Activated CD8-positive, alpha-beta T cell treated with anti-CD3 and anti-CD28 coated beads for 36 hours (primary cell): ENCODE results near the gene KNSTRN. TPM values are rescaled to one million over a fixed set of nuclear protein-coding genes. Genes with fewer than 3 reads are reported as not detected.

Source experiments
- ATAC-seq: fragments of 200-7000 bp; cut with Tn5 transposase; one replicate; pipeline ENCODE4 v1.10.0; 2021; ENCODE audit warnings: mild to moderate bottlenecking, moderate library complexity
- CTCF ChIA-PET: fragments of 350-600 bp; sonication (Branson Sonifier 250); formaldehyde crosslinking; loops from one replicate; lab custom pipeline; 2021; ENCODE audit warnings: antibody characterized with exemption; lab: Charles Lee
- POLR2A ChIA-PET: fragments of 350-600 bp; sonication (Branson Sonifier 250); formaldehyde crosslinking; loops from one replicate; lab custom pipeline; 2021; ENCODE audit warnings: antibody characterized with exemption; lab: Charles Lee
- DNase-seq: peaks from one replicate; pipeline ENCODE4 v3.0.0-alpha.2; 2020
- H3K27ac Mint-ChIP-seq: one replicate; pipeline ENCODE4 v1.8.0; 2021; ENCODE audit warnings: mild to moderate bottlenecking, mixed read lengths
- H3K27me3 Mint-ChIP-seq: one replicate; pipeline ENCODE4 v1.8.0; 2021; ENCODE audit warnings: mixed read lengths
- H3K36me3 Mint-ChIP-seq: one replicate; pipeline ENCODE4 v1.8.0; 2021; ENCODE audit warnings: low read depth, mixed read lengths
- H3K4me1 Mint-ChIP-seq: one replicate; pipeline ENCODE4 v1.8.0; 2021; ENCODE audit warnings: low read depth, mixed read lengths
- H3K4me3 Mint-ChIP-seq: one replicate; pipeline ENCODE4 v1.8.0; 2021; ENCODE audit warnings: mild to moderate bottlenecking, moderate library complexity, mixed read lengths
- H3K9me3 Mint-ChIP-seq: one replicate; pipeline ENCODE4 v1.8.0; 2021; ENCODE audit warnings: mixed read lengths
- intact Hi-C: fragments of 100-400 bp; cut with micrococcal nuclease; formaldehyde crosslinking; loops from one replicate; pipeline ENCODE4 v1.10.0; 2022
- total RNA-seq, 2 experiments: library from RNA; stranded (reverse); gene quantifications; one replicate each; pipeline ENCODE4 v1.2.3, GENCODE V29; 2021
- TF ChIP-seq, protein P1 (sequence below): fragments of 200-600 bp; IDR thresholded peaks from one replicate; pipeline ENCODE4 v1.8.0; 2022; ENCODE audit warnings: antibody characterized with exemption, mild to moderate bottlenecking

KNSTRN gene
- total RNA-seq, 2 experiments from 2014 or later: 54.2 to 55.0 TPM

DNA sequence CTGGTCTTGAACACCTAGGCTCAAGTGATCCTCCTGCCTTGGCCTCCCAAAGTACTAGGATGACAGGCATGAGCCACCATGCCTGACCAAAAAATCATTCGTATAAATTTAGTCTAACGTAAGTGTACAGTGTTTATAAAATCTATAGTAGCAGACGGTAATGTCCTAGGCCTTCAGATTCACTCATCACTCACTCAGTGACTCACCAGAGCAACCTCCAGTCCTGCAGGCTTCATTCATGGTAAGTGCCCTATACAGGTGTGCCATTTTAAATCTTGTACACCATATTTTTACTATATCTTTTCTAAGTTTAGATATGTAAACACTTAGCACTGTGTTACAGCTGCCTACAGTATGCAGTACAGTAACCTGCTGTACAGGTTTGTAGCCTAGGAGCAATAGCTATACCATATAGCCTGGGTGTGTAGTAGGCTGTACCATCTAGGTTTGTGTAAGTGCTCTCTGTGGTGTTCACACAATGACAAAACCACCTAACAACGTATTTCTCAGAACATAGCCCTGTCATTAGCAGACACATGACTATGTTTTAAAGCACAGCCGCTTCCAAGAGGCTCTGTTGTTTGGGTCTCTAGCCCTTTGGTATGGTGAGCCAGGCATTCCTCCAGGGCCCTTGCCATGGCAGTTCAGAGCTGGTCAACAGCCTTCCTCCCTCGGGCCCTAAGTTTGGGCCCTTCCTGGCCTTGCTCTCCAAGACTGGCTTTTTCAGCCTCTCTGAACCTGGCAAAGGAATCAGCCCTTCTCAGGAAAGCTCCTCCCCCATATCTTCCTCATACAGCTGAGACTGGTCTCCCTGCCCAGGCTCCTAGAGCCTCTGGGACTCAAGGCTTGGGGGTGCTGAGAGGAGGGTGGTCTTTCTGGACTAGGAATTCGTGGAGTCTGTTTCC, 39.9 kb upstream of the KNSTRN start:
- ChIA-PET POLR2A (interaction anchor here (0.6 to 1.0 kb wide), 3 partner anchors 15 to 88 kb away, joined by 3 to 4 read pairs (median 3); partner anchors contain the start of gene DISP2), CTCF (interaction anchor here (0.8 to 12.4 kb wide), 11 partner anchors 8 to 297 kb away, joined by 3 to 376 read pairs (median 25); partner anchors contain the start of genes DISP2, INAFM2, PHGR1 and PLCB2)
- intact Hi-C loops: no loop called here
- Mint-ChIP-seq H3K36me3 (no peaks in the 10 kb centered on the region), H3K4me1 (peaks cover 2% of the 10 kb centered on the region), H3K27ac (no peak overlapping the region), H3K9me3 (no peaks in the 10 kb centered on the region), H3K27me3 (no peaks in the 10 kb centered on the region), H3K4me3 (no peak overlapping the region)
- DNase-seq (no peak), ATAC-seq (no peak)
- TF ChIP-seq, protein P1, sequence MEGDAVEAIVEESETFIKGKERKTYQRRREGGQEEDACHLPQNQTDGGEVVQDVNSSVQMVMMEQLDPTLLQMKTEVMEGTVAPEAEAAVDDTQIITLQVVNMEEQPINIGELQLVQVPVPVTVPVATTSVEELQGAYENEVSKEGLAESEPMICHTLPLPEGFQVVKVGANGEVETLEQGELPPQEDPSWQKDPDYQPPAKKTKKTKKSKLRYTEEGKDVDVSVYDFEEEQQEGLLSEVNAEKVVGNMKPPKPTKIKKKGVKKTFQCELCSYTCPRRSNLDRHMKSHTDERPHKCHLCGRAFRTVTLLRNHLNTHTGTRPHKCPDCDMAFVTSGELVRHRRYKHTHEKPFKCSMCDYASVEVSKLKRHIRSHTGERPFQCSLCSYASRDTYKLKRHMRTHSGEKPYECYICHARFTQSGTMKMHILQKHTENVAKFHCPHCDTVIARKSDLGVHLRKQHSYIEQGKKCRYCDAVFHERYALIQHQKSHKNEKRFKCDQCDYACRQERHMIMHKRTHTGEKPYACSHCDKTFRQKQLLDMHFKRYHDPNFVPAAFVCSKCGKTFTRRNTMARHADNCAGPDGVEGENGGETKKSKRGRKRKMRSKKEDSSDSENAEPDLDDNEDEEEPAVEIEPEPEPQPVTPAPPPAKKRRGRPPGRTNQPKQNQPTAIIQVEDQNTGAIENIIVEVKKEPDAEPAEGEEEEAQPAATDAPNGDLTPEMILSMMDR: no peak

DNA sequence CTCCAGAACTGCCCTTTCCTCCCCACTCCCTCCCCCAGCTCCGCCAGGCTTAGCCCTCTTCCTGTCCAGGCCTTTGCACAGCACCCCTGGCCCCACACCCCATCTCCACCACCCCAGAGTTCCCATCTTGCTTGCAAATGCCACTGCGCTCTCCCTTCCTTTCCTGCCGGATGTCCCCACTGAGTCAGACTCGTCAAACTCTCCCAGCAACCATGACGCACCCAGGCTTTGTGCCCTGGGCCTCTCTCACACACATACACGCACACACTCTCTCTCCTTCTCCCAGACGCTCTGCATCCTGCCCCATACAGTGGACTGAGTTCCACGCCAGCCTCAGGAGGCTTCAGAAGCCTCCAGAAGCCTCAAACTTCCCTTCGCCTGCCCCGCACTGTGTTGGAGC, 39.0 kb upstream of the KNSTRN start:
- intact Hi-C loops: no loop called here
- TF ChIP-seq, protein P1: no peak
- DNase-seq: no peak
- H3K27ac Mint-ChIP-seq: no peak overlapping the region
- POLR2A ChIA-PET: interaction anchor here (0.8 to 1.0 kb wide), 5 partner anchors 10 to 76 kb away, joined by 3 to 5 read pairs (median 3); partner anchors contain the start of gene DISP2
- H3K4me1 Mint-ChIP-seq: no peaks in the 10 kb centered on the region
- no peaks in the 10 kb centered on the region for H3K9me3 Mint-ChIP-seq
- H3K36me3 Mint-ChIP-seq: no peaks in the 10 kb centered on the region
- no peak for ATAC-seq
- CTCF ChIA-PET: interaction anchor here (0.8 to 12.4 kb wide), 20 partner anchors 8 to 298 kb away, joined by 3 to 376 read pairs (median 6); partner anchors contain the start of genes BAHD1, DISP2, INAFM2 and IVD
- no peaks in the 10 kb centered on the region for H3K27me3 Mint-ChIP-seq
- H3K4me3 Mint-ChIP-seq: no peak overlapping the region

DNA sequence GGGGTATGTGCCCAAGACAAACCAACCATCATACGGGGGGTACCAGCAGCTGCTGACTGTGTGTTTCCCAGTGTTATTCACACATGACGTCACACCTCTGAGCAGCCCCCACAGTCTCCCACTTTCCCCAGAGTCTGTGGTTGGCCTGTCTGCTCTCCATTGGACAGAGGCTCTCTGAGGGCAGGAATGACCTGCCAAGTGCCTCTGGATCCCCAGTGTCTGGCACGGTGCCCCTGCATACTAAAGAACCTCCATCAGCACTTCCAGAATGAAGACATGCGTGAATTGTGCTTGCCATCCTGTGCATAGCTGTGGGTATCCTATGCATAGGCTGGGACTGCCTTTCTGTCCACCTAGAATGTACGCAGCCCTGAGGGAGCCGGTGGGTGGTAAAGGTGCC, 38.3 kb upstream of the KNSTRN start:
- no peak overlapping the region for H3K4me3 Mint-ChIP-seq
- H3K4me1 Mint-ChIP-seq: no peaks in the 10 kb centered on the region
- no peak overlapping the region for H3K27ac Mint-ChIP-seq
- H3K9me3 Mint-ChIP-seq: no peaks in the 10 kb centered on the region
- ChIA-PET POLR2A (interaction anchor here (0.8 to 1.3 kb wide), 8 partner anchors 10 to 78 kb away, joined by 3 to 5 read pairs (median 3); no protein-coding TSS in a partner anchor), CTCF (interaction anchor here (0.7 to 12.4 kb wide), 31 partner anchors 9 to 213 kb away, joined by 3 to 376 read pairs (median 5); partner anchors contain the start of genes BAHD1, DISP2, INAFM2 and IVD)
- H3K27me3 Mint-ChIP-seq: no peaks in the 10 kb centered on the region
- TF ChIP-seq, protein P1: no peak
- H3K36me3 Mint-ChIP-seq: no peaks in the 10 kb centered on the region
- DNase-seq (no peak), ATAC-seq (no peak)
- intact Hi-C loops: loop anchor here (2.0 kb wide), 1 partner anchor 77 kb away; no protein-coding TSS in a partner anchor

DNA sequence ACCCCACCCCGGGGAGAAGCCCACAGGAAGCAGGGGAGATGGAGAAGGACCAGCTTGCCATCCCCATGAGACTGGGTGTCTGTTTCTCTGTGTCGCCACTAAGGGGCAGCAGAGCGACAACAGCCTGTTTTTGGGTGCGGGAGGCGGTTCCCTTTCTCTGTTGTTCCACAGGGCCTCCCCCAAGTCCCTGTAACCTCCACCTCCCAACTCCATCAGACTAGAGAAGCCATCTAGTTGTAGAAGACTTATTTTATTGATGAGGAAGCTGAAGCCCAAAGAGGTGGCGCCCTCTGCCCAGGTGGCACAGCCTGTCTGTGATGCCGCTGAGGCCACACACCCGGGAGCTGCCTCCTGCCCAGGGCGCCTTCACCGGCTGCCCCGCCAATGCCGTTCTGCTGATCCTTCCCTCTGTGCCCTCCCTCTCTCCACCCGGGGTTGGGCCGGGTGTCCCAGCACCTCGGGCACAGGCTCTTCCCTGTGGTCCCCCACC, 37.8 kb upstream of the KNSTRN start:
- Mint-ChIP-seq H3K4me1 (no peaks in the 10 kb centered on the region), H3K27ac (no peak overlapping the region), H3K9me3 (no peaks in the 10 kb centered on the region), H3K4me3 (no peak overlapping the region), H3K27me3 (no peaks in the 10 kb centered on the region), H3K36me3 (no peaks in the 10 kb centered on the region)
- intact Hi-C loops: loop anchor here (2.0 kb wide), 1 partner anchor 76 kb away; no protein-coding TSS in a partner anchor
- ATAC-seq: peak; percentile 97
- POLR2A ChIA-PET: interaction anchor here (0.8 to 1.8 kb wide), 7 partner anchors 11 to 77 kb away, joined by 3 to 5 read pairs (median 3); no protein-coding TSS in a partner anchor
- CTCF ChIA-PET: interaction anchor here (0.7 to 12.4 kb wide), 31 partner anchors 10 to 212 kb away, joined by 3 to 376 read pairs (median 5); partner anchors contain the start of genes BAHD1, DISP2, INAFM2 and IVD
- peak; percentile 77 for DNase-seq
- TF ChIP-seq, protein P1: peak; percentile 85
